NCI-H128 (cell line): ENCODE measurements around the gene CEP97.
"Not testable (repeated sequence)": the region's sequence is repeated elsewhere in the genome, so short reads cannot be mapped to it uniquely, and the experiment has no call there.

ENCODE experiments used
- DNase-seq: peaks from one replicate; lab custom pipeline; 2025; ENCODE audit not compliant: unreplicated experiment; lab: John Stamatoyannopoulos, UW

CEP97 gene

GRCh38 chr3:101777745-101778281 is 53.4 kb downstream of the CEP97 start:
- not testable (repeated sequence) for DNase-seq

GRCh38 chr3:101778385-101779046 is 54.1 kb downstream of the CEP97 start:
- no peak for DNase-seq

- peak; percentile 70 for DNase-seq
Measured at GRCh38 chr3:101779047-101779821, 54.8 kb downstream of the CEP97 start, which contains the start of gene NXPE3. TSS of gene NXPE3 (plus strand) at chr3:101779211. CDS start at chr3:101785597, 6,386 bp downstream.

GRCh38 chr3:101779822-101780381 is 55.5 kb downstream of the CEP97 start:
- no peak for DNase-seq

- DNase-seq, result no peak
Measured at GRCh38 chr3:101780661-101781060, 56.2 kb downstream of the CEP97 start.

GRCh38 chr3:101781166-101781565 is 56.8 kb downstream of the CEP97 start:
- no peak for DNase-seq

- no peak for DNase-seq
Measured at GRCh38 chr3:101784855-101785613, 60.6 kb downstream of the CEP97 start.

GRCh38 chr3:101791778-101792177 is 67.4 kb downstream of the CEP97 start:
- no peak for DNase-seq

- no peak for DNase-seq
Measured at GRCh38 chr3:101796077-101796680, 71.8 kb downstream of the CEP97 start.

GRCh38 chr3:101801174-101801573 is 76.8 kb downstream of the CEP97 start:
- no peak for DNase-seq

- DNase-seq, result no peak
Measured at GRCh38 chr3:101802179-101802578, 77.8 kb downstream of the CEP97 start.

- DNase-seq, result peak; percentile 35
Measured at GRCh38 chr3:101803173-101803782, 78.9 kb downstream of the CEP97 start.

GRCh38 chr3:101803939-101804338 is 79.5 kb downstream of the CEP97 start:
- no peak for DNase-seq

- no peak for DNase-seq
Measured at GRCh38 chr3:101806491-101806890, 82.1 kb downstream of the CEP97 start.

GRCh38 chr3:101807888-101808287 is 83.5 kb downstream of the CEP97 start:
- no peak for DNase-seq

- no peak for DNase-seq
Measured at GRCh38 chr3:101809178-101810021, 85.0 kb downstream of the CEP97 start.

- DNase-seq, result no peak
Measured at GRCh38 chr3:101810022-101810418, 85.6 kb downstream of the CEP97 start.

- DNase-seq, result no peak
Measured at GRCh38 chr3:101811875-101812274, 87.5 kb downstream of the CEP97 start.

- no peak for DNase-seq
Measured at GRCh38 chr3:101812895-101813294, 88.5 kb downstream of the CEP97 start.
